Transverse colon (tissue), 4 donors: ENCODE measurements around the gene EAF2. TPM values are rescaled to one million over a fixed set of nuclear protein-coding genes. Genes with fewer than 3 reads are reported as not detected.

Experiments
- DNase-seq: peaks from one replicate; pipeline ENCODE4 v3.0.0-alpha.2; 2019
- H3K27ac ChIP-seq, 4 donors: fragments of 200-600 bp; sonication (generic); 2 replicates each; pipeline ENCODE4 v1.5.1; 2016 to 2018; ENCODE audit warnings: inconsistent platforms in 4 of 4
- H3K27me3 ChIP-seq: fragments of 200-600 bp; sonication (generic); 2 replicates; pipeline ENCODE4 v1.5.1; 2017; ENCODE audit warnings: inconsistent platforms
- H3K36me3 ChIP-seq, 4 donors: fragments of 200-600 bp; sonication (generic); 2 replicates each; pipeline ENCODE4 v1.5.1; 2017 to 2019; ENCODE audit warnings: inconsistent platforms in 4 of 4
- H3K4me1 ChIP-seq, 4 donors: fragments of 200-600 bp; sonication (generic); 2 replicates each; pipeline ENCODE4 v1.5.1; 2017 to 2020; ENCODE audit warnings: inconsistent platforms in 4 of 4
- H3K4me3 ChIP-seq, 4 donors: fragments of 200-600 bp; sonication (generic); 1 replicate in 1 of 4; 2 replicates in 3 of 4; pipeline versions ENCODE4 v1.5.1 to v1.6.1; 2017 to 2019; ENCODE audit warnings: inconsistent platforms in 4 of 4
- H3K9me3 ChIP-seq, 2 donors: fragments of 200-600 bp; sonication (generic); 2 replicates each; pipeline ENCODE4 v1.5.1; 2017 to 2019; ENCODE audit warnings: inconsistent platforms in 2 of 2
- EP300 ChIP-seq: sonication (generic); formaldehyde crosslinking; IDR thresholded peaks from one replicate; pipeline ENCODE4 v1.6.1; 2017; ENCODE audit warnings: antibody characterized with exemption, low read depth
- POLR2A ChIP-seq: fragments of 450-650 bp; IDR thresholded peaks from one replicate; pipeline ENCODE4 v1.6.1; 2016; ENCODE audit warnings: antibody characterized with exemption, mild to moderate bottlenecking, moderate library complexity
- POLR2AphosphoS5 ChIP-seq, 3 donors: sonication (generic); formaldehyde crosslinking; IDR thresholded peaks; one replicate each; pipeline ENCODE4 v1.6.1; 2016; ENCODE audit warnings: antibody characterized with exemption in 3 of 3
- WGBS, 2 donors: methylation state at CpG; one replicate each; pipeline ENCODE4 v1.1.5; 2018; ENCODE audit warnings: low coverage in 1 of 2; 5-methylcytosine and 5-hydroxymethylcytosine counted together
- in situ Hi-C, 4 donors: fragments of 200-750 bp; cut with MboI; loops; one replicate each; pipeline versions ENCODE4 v1.15.0 to v1.15.1; 2017; ENCODE audit warnings: low sequenced_read_pairs in 3 of 4, low pct_ligation_motif_present in 1 of 4, low pct_unique_long_range_greater_than_20kb in 1 of 4
- intact Hi-C: fragments of 100-400 bp; cut with DNase I; formaldehyde crosslinking; loops from one replicate; pipeline ENCODE4 v1.15.1; 2023; ENCODE audit warnings: low total_unique reads
- total RNA-seq, 4 donors: library from RNA; depleted of rRNA; stranded (reverse); fragments of >200 nt; gene quantifications; one replicate each; pipeline ENCODE4 v1.1.0, GENCODE V29; 2016
- TF ChIP-seq, protein P1 (sequence below), 5 experiments: fragments of 200-600 bp in 3 of 5; fragments of 450-650 bp in 2 of 5; sonication (generic) in 3 of 5; IDR thresholded peaks; 1 replicate in 2 of 5; 2 replicates in 3 of 5; pipeline ENCODE4 v1.5.1; 2016 to 2017; ENCODE audit warnings: antibody characterized with exemption in 5 of 5, inconsistent platforms in 3 of 5, mild to moderate bottlenecking in 2 of 5, moderate library complexity in 1 of 5

The EAF2 gene
- total RNA-seq, 4 donors from 2014 or later = 2.2 to 26.0 (median 7.4) TPM

GRCh38 chr3:121817753-121818152, 17.3 kb upstream of the EAF2 start:
- Histone ChIP-seq H3K4me1 (no peaks in the 10 kb centered on the region), H3K36me3 (peaks cover 0 to 32% (median 6%) of the 10 kb centered on the region in 4 donors), H3K27me3 (no peaks in the 10 kb centered on the region), H3K27ac (no peak overlapping the region), H3K9me3 (peaks cover 2 to 3% of the 10 kb centered on the region in 2 donors), H3K4me3 (no peak overlapping the region)
- intact Hi-C loops (no loop called here), in situ Hi-C loops (no loop called here)
- no peak for DNase-seq
- TF ChIP-seq, protein P1, sequence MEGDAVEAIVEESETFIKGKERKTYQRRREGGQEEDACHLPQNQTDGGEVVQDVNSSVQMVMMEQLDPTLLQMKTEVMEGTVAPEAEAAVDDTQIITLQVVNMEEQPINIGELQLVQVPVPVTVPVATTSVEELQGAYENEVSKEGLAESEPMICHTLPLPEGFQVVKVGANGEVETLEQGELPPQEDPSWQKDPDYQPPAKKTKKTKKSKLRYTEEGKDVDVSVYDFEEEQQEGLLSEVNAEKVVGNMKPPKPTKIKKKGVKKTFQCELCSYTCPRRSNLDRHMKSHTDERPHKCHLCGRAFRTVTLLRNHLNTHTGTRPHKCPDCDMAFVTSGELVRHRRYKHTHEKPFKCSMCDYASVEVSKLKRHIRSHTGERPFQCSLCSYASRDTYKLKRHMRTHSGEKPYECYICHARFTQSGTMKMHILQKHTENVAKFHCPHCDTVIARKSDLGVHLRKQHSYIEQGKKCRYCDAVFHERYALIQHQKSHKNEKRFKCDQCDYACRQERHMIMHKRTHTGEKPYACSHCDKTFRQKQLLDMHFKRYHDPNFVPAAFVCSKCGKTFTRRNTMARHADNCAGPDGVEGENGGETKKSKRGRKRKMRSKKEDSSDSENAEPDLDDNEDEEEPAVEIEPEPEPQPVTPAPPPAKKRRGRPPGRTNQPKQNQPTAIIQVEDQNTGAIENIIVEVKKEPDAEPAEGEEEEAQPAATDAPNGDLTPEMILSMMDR (IDR thresholded peaks at IDR 0.05) = no peak
- TF ChIP-seq POLR2AphosphoS5 (IDR thresholded peaks at IDR 0.05) (no peak), EP300 (no peak), POLR2A (no peak)

- DNase-seq = no peak
- Histone ChIP-seq H3K9me3 (peaks cover 10 to 11% of the 10 kb centered on the region in 2 donors), H3K4me3 (no peak overlapping the region), H3K36me3 (peaks cover 0 to 40% (median 10%) of the 10 kb centered on the region in 4 donors), H3K27me3 (no peaks in the 10 kb centered on the region), H3K27ac (no peak overlapping the region), H3K4me1 (no peaks in the 10 kb centered on the region)
- TF ChIP-seq, protein P1 (IDR thresholded peaks at IDR 0.05) = no peak
- no peak for TF ChIP-seq POLR2AphosphoS5 (IDR thresholded peaks at IDR 0.05)
- no peak for TF ChIP-seq EP300
- in situ Hi-C loops = no loop called here
- 85 to 89% methylated on average over 2 of the region's 2 CpGs for WGBS, 2 donors
- intact Hi-C loops = no loop called here
Measured at GRCh38 chr3:121818578-121818977, 16.4 kb upstream of the EAF2 start.

- intact Hi-C loops = no loop called here
- peaks cover 11 to 14% of the 10 kb centered on the region in 2 donors for H3K9me3 ChIP-seq
- in situ Hi-C loops = no loop called here
- no peaks in the 10 kb centered on the region for H3K27me3 ChIP-seq
- H3K4me1 ChIP-seq = no peaks in the 10 kb centered on the region
- TF ChIP-seq, protein P1 (IDR thresholded peaks at IDR 0.05) = no peak
- no peak for TF ChIP-seq POLR2A
- TF ChIP-seq POLR2AphosphoS5 (IDR thresholded peaks at IDR 0.05) = no peak
- no peak for TF ChIP-seq EP300
- 97% methylated on average over 3 of the region's 3 CpGs; no CpG with 5 or more reads in 1 of the 2 donors for WGBS, 2 donors
- H3K27ac ChIP-seq = no peak overlapping the region
- DNase-seq = no peak
- H3K36me3 ChIP-seq = peaks cover 0 to 46% (median 13%) of the 10 kb centered on the region in 4 donors
- H3K4me3 ChIP-seq = no peak overlapping the region
Measured at GRCh38 chr3:121819236-121819635, 15.8 kb upstream of the EAF2 start.

DNA sequence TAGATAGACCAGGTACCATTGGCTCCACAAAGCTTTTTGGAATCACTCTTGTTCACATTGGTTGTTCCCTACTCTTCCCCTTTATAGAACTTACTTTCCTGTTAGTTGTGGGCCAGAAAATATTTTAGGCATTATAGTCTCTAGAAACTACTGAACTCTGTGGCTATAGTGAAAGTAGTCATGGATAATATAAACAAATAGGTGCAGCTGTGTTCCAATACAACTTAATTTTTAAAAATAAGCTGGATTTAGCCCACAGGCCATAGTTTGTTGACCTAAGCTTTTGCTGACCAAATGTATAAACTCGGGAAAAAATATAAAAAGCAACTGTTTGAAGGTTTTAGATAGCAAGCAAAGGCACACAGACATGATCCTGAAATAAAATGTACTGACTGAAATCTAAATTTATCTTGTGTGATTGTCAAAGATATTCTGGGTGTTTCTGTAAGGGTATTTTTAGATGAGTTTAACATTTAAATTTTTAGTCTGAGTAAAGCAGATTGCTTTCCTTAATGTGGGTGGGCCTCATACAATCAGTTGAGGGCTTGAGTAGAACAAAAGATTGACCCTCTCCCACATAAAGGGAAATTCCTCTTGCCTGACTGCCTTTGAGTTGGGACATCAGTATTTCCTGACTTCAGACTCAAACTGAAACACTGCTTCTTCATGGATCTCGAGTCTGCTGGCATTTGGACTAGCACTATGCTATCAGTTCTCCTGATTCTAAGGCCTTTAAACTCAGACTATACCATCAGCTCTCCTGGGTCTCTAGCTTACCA, 13.4 kb upstream of the EAF2 start:
- in situ Hi-C loops = no loop called here
- peaks cover 0 to 66% (median 22%) of the 10 kb centered on the region in 4 donors for H3K36me3 ChIP-seq
- WGBS, 2 donors = 78 to 86% methylated on average over 1 to 2 of the region's 2 CpGs

More for the DNA sequence above, 13.4 kb upstream of the EAF2 start:
- H3K9me3 ChIP-seq = peaks cover 11 to 14% of the 10 kb centered on the region in 2 donors
- no peak overlapping the region for H3K27ac ChIP-seq
- H3K4me3 ChIP-seq = no peak overlapping the region
- no peaks in the 10 kb centered on the region for H3K27me3 ChIP-seq
- TF ChIP-seq POLR2AphosphoS5 (IDR thresholded peaks at IDR 0.05) = no peak
- TF ChIP-seq EP300 = no peak
- TF ChIP-seq, protein P1 (IDR thresholded peaks at IDR 0.05) = no peak
- no peak for TF ChIP-seq POLR2A
- no peaks in the 10 kb centered on the region for H3K4me1 ChIP-seq
- intact Hi-C loops = no loop called here
- no peak for DNase-seq
